SU-DHL-6 (cell line): ENCODE measurements around the gene SLC6A17.

ENCODE experiments used
- H2AFZ ChIP-seq: fragments of 200-600 bp; sonication (generic); 2 replicates; pipeline ENCODE4 v1.6.1; 2014; ENCODE audit warnings: low read depth, mild to moderate bottlenecking, moderate library complexity, mixed read lengths, antibody characterized with exemption, low read length; ENCODE audit not compliant: severe bottlenecking
- H3F3A ChIP-seq: fragments of 200-600 bp; shearing (Covaris generic); 2 replicates; pipeline ENCODE4 v1.6.0; 2016; ENCODE audit warnings: antibody characterized with exemption, mild to moderate bottlenecking; ENCODE audit not compliant: insufficient read depth
- H3K27ac ChIP-seq: fragments of 200-600 bp; sonication (generic); 2 replicates; pipeline ENCODE4 v1.5.1; 2016; ENCODE audit warnings: low read depth, mild to moderate bottlenecking, low read length, moderate library complexity, mixed read lengths
- H3K27me3 ChIP-seq: fragments of 200-600 bp; sonication (generic), shearing (Covaris generic); 2 replicates; pipeline ENCODE4 v1.6.0; 2014; ENCODE audit warnings: mild to moderate bottlenecking, low read length
- H3K36me3 ChIP-seq: fragments of 200-600 bp; sonication (generic); 2 replicates; pipeline ENCODE4 v1.6.1; 2014; ENCODE audit warnings: mild to moderate bottlenecking, low read length, mixed read lengths
- H3K4me2 ChIP-seq: fragments of 300-600, 200-600 bp; shearing (Covaris generic), sonication (generic); 2 replicates; pipeline ENCODE4 v1.6.0; 2014; ENCODE audit warnings: low read length, low read depth, mild to moderate bottlenecking; ENCODE audit not compliant: poor library complexity, severe bottlenecking
- H3K4me3 ChIP-seq: fragments of 200-600 bp; sonication (generic); 2 replicates; pipeline ENCODE4 v1.5.1; 2014; ENCODE audit warnings: antibody characterized with exemption, low read length, mild to moderate bottlenecking, mixed read lengths; ENCODE audit not compliant: insufficient read depth, poor library complexity, severe bottlenecking
- H3K79me2 ChIP-seq: fragments of 200-600 bp; sonication (generic); 2 replicates; pipeline ENCODE4 v1.6.1; 2014; ENCODE audit warnings: mild to moderate bottlenecking, low read length, moderate library complexity; ENCODE audit not compliant: insufficient read depth
- H3K9ac ChIP-seq: fragments of 200-600 bp; sonication (generic); 2 replicates; pipeline ENCODE4 v1.7.0; 2014; ENCODE audit warnings: mild to moderate bottlenecking, low read length
- H3K9me2 ChIP-seq: fragments of 200-600 bp; sonication (generic); replicated peaks from 2 replicates; pipeline ENCODE4 v1.6.1; 2014; ENCODE audit warnings: low read length; ENCODE audit not compliant: insufficient read depth
- H3K9me3 ChIP-seq: fragments of 200-600 bp; sonication (generic); 2 replicates; pipeline ENCODE4 v1.6.1; 2014; ENCODE audit warnings: low read length, mixed read lengths; ENCODE audit not compliant: insufficient read depth
- H4K20me1 ChIP-seq: fragments of 200-600 bp; sonication (generic); 2 replicates; pipeline ENCODE4 v1.6.1; 2014; ENCODE audit warnings: low read depth, mild to moderate bottlenecking, antibody characterized with exemption, low read length, moderate library complexity, mixed read lengths
- EZH2phosphoT487 ChIP-seq: fragments of 200-600 bp; sonication (generic), shearing (Covaris generic); conservative IDR thresholded peaks from 2 replicates; pipeline ENCODE4 v1.6.1; 2018; ENCODE audit warnings: mild to moderate bottlenecking, antibody characterized with exemption, low read length, moderate library complexity, mixed read lengths
- TF ChIP-seq, protein P1 (sequence below): fragments of 200-600 bp; sonication (generic); IDR thresholded peaks from one replicate; pipeline ENCODE4 v1.5.1; 2017; ENCODE audit warnings: antibody characterized with exemption, mild to moderate bottlenecking, low read length, moderate library complexity; ENCODE audit not compliant: insufficient read depth, poor library complexity, severe bottlenecking

The SLC6A17 gene

DNA sequence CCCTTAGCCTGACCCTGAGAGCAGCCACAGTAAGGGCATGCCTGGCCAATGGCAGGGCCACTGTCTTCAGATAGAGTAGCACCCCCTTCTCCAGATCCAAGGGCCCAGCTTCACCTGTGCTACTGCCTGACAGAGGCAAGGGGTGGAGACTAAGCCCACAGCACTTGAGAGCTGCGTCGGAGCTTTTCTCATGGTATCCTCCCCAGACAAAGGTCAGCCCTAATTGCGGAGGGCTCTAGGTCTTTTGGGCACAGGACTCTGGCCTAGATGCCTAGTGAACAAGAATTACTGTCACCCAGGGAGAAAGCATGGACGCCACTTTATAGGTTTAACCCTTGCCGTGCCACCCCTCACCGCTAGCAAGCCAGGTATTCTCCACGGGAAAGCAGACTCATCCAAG lies 74.9 kb downstream of the SLC6A17 start:
- no peaks in the 10 kb centered on the region for H3K36me3 ChIP-seq
- TF ChIP-seq EZH2phosphoT487: no peak
- TF ChIP-seq, protein P1, sequence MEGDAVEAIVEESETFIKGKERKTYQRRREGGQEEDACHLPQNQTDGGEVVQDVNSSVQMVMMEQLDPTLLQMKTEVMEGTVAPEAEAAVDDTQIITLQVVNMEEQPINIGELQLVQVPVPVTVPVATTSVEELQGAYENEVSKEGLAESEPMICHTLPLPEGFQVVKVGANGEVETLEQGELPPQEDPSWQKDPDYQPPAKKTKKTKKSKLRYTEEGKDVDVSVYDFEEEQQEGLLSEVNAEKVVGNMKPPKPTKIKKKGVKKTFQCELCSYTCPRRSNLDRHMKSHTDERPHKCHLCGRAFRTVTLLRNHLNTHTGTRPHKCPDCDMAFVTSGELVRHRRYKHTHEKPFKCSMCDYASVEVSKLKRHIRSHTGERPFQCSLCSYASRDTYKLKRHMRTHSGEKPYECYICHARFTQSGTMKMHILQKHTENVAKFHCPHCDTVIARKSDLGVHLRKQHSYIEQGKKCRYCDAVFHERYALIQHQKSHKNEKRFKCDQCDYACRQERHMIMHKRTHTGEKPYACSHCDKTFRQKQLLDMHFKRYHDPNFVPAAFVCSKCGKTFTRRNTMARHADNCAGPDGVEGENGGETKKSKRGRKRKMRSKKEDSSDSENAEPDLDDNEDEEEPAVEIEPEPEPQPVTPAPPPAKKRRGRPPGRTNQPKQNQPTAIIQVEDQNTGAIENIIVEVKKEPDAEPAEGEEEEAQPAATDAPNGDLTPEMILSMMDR: no peak
- H4K20me1 ChIP-seq: no peaks in the 10 kb centered on the region

DNA sequence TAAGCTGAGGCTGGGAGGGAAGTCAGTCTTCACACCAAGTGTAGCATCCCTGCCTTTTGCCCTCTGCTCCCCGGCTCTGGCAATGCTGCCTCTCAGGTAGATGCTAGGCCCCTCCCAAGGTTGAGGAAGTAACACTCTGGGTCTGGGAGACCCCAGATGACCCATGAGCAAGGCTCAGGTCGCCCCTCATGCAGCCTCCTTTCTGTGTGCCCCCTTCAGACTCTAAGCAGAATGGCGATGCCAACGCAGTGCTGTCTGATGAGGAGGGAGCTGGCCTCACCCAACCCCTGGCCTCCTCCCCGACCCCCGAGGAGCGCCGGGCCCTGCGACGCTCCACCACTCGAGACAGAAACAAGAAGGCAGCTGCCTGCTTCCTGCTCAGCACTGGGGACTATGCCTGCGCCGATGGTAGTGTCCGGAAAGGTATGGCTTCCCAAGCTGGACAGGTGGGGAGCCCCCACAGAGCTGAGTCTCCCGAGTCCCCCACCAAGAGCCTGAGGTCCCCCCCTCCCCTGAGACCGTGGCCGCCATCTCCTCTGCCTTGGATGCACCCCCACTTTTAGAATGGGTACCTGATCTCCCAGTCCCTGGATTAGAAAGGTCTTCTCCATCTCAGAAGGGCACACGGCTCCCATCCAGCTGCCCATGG lies 75.6 kb downstream of the SLC6A17 start:
- TF ChIP-seq, protein P1: no peak
- TF ChIP-seq EZH2phosphoT487: no peak
- Histone ChIP-seq H4K20me1 (no peaks in the 10 kb centered on the region), H3K9ac (no peak overlapping the region), H3K9me2 (no peaks in the 10 kb centered on the region), H3F3A (no peaks in the 10 kb centered on the region), H3K79me2 (no peaks in the 10 kb centered on the region), H2AFZ (no peak overlapping the region), H3K27me3 (no peaks in the 10 kb centered on the region), H3K9me3 (no peaks in the 10 kb centered on the region), H3K4me3 (no peak overlapping the region), H3K27ac (no peak overlapping the region), H3K36me3 (no peaks in the 10 kb centered on the region), H3K4me2 (no peak overlapping the region)

More for the DNA sequence above, 74.9 kb downstream of the SLC6A17 start:
- no peaks in the 10 kb centered on the region for H3F3A ChIP-seq
- H3K27ac ChIP-seq: no peak overlapping the region
- H3K4me2 ChIP-seq: no peak overlapping the region
- no peak overlapping the region for H3K4me3 ChIP-seq
- H3K9me3 ChIP-seq: no peaks in the 10 kb centered on the region
- H3K9me2 ChIP-seq: no peaks in the 10 kb centered on the region
- no peak overlapping the region for H3K9ac ChIP-seq
- H3K79me2 ChIP-seq: no peaks in the 10 kb centered on the region
- H2AFZ ChIP-seq: no peak overlapping the region
- no peaks in the 10 kb centered on the region for H3K27me3 ChIP-seq

GRCh38 chr1:110227774-110228173 lies 77.5 kb downstream of the SLC6A17 start:
- Histone ChIP-seq H3K36me3 (no peaks in the 10 kb centered on the region), H3K4me2 (no peak overlapping the region), H3K9me2 (no peaks in the 10 kb centered on the region), H3K4me3 (no peak overlapping the region), H3K27ac (no peak overlapping the region), H4K20me1 (no peaks in the 10 kb centered on the region), H3F3A (no peaks in the 10 kb centered on the region), H3K79me2 (no peaks in the 10 kb centered on the region), H3K9me3 (no peaks in the 10 kb centered on the region), H3K9ac (no peak overlapping the region), H3K27me3 (no peaks in the 10 kb centered on the region), H2AFZ (no peak overlapping the region)
- no peak for TF ChIP-seq EZH2phosphoT487
- TF ChIP-seq, protein P1: no peak
